HUES6 (cell line): Measurements from ENCODE around the gene NDC80.
A peak's percentile ranks its signal among the peaks of the same experiment; 100 is the strongest.
"Not testable (repeated sequence)": the region's sequence is repeated elsewhere in the genome, so short reads cannot be mapped to it uniquely, and the experiment has no call there.

Source experiments
- H3K27ac ChIP-seq: 2 replicates; pipeline ENCODE4 v1.7.0; 2013; ENCODE audit warnings: low read depth, mild to moderate bottlenecking, low read length, inconsistent platforms
- H3K27me3 ChIP-seq: 2 replicates; pipeline ENCODE4 v1.6.1; 2013; ENCODE audit warnings: low read length; ENCODE audit not compliant: control insufficient read depth, insufficient read depth
- H3K36me3 ChIP-seq: 2 replicates; pipeline ENCODE4 v1.6.1; 2013; ENCODE audit warnings: low read length; ENCODE audit not compliant: control insufficient read depth, insufficient read depth
- H3K4me1 ChIP-seq: 2 replicates; pipeline ENCODE4 v1.6.1; 2013; ENCODE audit warnings: low read length; ENCODE audit not compliant: control insufficient read depth, insufficient read depth
- H3K4me3 ChIP-seq: 2 replicates; pipeline ENCODE4 v1.5.1; 2013; ENCODE audit warnings: low read depth, low read length
- H3K9ac ChIP-seq: one replicate; pipeline ENCODE4 v1.6.1; 2013; ENCODE audit warnings: mild to moderate bottlenecking, low read length
- H3K9me3 ChIP-seq: 2 replicates; pipeline ENCODE4 v1.6.1; 2013; ENCODE audit warnings: low read depth, low read length; ENCODE audit not compliant: control insufficient read depth, insufficient read depth

Gene NDC80

DNA sequence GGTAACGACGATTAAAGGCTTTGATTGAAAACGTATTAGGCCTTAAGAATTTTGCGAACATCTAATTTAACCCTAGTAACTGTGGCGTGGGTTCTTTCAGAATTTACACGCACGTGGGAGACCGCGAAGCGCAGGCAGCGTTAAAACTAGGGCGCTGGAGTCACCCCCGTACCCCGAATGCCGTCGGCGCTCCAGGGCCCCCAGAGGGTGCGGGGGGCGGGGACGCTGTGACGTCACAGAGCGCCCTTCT lies 83.5 kb downstream of the NDC80 start:
- H3K36me3 ChIP-seq: no peaks in the 10 kb centered on the region
- H3K9ac ChIP-seq: peak overlapping the region; percentile 97
- H3K27ac ChIP-seq: peak overlapping the region; percentile 95
- H3K4me1 ChIP-seq: peaks cover 14% of the 10 kb centered on the region
- H3K4me3 ChIP-seq: peak overlapping the region; percentile 97
- no peaks in the 10 kb centered on the region for H3K9me3 ChIP-seq
- peaks cover 35% of the 10 kb centered on the region; the same call in 1 of the 2 replicates for H3K27me3 ChIP-seq

DNA sequence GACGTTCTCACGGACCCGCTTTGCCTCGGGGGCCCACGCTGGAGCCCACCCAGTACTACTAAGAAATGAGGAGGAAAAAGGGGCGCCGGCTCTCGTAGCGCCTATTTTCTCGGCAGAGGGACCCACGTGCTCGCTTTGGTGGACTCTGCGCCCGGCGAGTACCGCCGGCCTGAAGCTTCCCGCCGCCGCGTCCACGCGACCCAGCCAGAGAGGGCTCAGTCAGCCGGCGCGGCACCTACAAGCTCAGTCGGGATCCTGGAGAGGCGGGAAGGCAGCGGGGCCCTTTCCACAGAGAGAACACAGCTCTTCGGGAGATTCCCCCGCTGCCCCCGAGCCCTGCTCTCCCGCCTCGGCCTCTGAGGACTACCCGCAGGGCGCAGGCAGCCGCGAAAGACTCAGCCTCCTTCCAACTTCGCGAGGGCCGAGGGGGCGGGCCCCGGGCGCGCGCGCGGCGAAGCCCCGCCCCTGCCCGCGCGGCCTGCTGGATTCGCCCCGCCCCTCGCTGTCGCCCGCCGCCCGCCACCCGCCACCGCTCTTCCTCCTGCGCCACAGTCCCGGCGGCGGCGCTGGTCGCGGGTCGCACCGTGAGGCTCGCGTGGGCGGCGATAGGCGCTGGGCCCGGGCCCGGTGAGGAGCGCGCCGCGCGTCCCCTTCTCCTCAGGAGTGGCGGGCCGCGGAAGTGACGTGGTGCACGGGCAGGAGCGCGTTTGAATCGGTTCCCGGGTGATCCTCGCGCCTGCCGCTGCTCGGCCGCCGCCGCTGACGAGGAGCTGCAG lies 84.0 kb downstream of the NDC80 start, which contains the start of gene SMCHD1:
SMCHD1 (plus strand) TSS at position 549 of the 776 bp plus-strand sequence. CDS start 350 bp downstream, outside the sequence.
- Histone ChIP-seq H3K27me3 (peaks cover 35% of the 10 kb centered on the region; the same call in 1 of the 2 replicates), H3K27ac (peak within 1 kb of the TSS; percentile 95), H3K9me3 (no peaks in the 10 kb centered on the region), H3K36me3 (no peaks in the 10 kb centered on the region), H3K4me1 (peaks cover 14% of the 10 kb centered on the region), H3K9ac (peak within 1 kb of the TSS; percentile 97), H3K4me3 (peak within 1 kb of the TSS; percentile 97)

- H3K9ac ChIP-seq: peak overlapping the region; percentile 97
- peaks cover 35% of the 10 kb centered on the region; the same call in 1 of the 2 replicates for H3K27me3 ChIP-seq
- H3K36me3 ChIP-seq: peaks cover 2% of the 10 kb centered on the region; the same call in 1 of the 2 replicates
- H3K4me1 ChIP-seq: peaks cover 14% of the 10 kb centered on the region
- H3K27ac ChIP-seq: peak overlapping the region; percentile 82
- no peaks in the 10 kb centered on the region for H3K9me3 ChIP-seq
- H3K4me3 ChIP-seq: peak overlapping the region; percentile 97
Measured at GRCh38 chr18:2655954-2656236, 84.5 kb downstream of the NDC80 start.

DNA sequence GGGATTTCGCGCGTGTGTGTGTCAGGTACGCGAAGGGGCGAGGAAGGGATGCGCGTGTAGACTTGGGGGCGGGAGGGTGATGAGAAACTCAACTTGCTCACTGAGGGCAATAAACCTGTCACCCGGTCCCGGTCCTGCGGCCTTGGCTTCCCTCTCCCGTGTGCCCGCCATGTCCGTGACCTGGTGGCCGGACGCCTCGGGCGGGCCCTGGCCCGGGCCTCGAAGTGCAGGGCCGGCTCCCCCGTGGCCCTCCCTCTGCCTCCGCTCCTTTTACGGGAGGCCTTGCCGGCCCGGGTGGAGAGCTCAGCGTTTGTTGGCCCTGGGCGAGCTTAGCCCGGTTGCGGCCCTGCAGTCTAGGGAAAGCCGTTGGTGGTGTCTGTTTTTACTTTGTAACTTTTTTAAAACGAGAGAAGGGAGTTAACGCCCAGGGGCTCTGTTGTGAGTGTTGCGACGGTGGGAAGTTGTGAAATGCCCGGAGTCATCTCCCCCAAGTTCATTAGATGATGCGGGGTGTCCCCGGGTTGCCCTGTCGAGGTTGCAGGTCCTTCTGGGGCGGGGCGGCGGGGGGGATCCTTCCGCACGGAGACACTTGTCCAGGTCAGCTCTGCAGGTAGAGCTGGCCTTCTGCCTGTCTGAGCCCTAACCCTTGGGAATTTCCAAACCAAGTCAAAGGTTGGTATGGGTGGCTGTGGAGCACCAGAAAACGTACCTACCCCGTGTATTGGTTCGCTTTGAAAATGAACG lies 85.1 kb downstream of the NDC80 start:
- Histone ChIP-seq H3K36me3 (peaks cover 4% of the 10 kb centered on the region; the same call in 1 of the 2 replicates), H3K4me1 (peaks cover 14% of the 10 kb centered on the region), H3K9ac (peak overlapping the region; percentile 97), H3K27me3 (peaks cover 35% of the 10 kb centered on the region; the same call in 1 of the 2 replicates), H3K27ac (peak overlapping the region; percentile 82; the same call in 1 of the 2 replicates), H3K4me3 (peak overlapping the region; percentile 97), H3K9me3 (no peaks in the 10 kb centered on the region)

GRCh38 chr18:2656981-2657512 lies 85.7 kb downstream of the NDC80 start:
- Histone ChIP-seq H3K9me3 (no peaks in the 10 kb centered on the region), H3K9ac (peak overlapping the region; percentile 97), H3K4me3 (peak overlapping the region; percentile 97), H3K4me1 (peaks cover 14% of the 10 kb centered on the region), H3K27me3 (peaks cover 33% of the 10 kb centered on the region; the same call in 1 of the 2 replicates), H3K27ac (no peak overlapping the region), H3K36me3 (peaks cover 4% of the 10 kb centered on the region; the same call in 1 of the 2 replicates)

- Histone ChIP-seq H3K4me1 (peaks cover 14% of the 10 kb centered on the region), H3K27me3 (peaks cover 24% of the 10 kb centered on the region; the same call in 1 of the 2 replicates), H3K27ac (no peak overlapping the region), H3K9me3 (no peaks in the 10 kb centered on the region), H3K9ac (no peak overlapping the region), H3K36me3 (peaks cover 4% of the 10 kb centered on the region; the same call in 1 of the 2 replicates), H3K4me3 (peak overlapping the region; percentile 97)
Measured at GRCh38 chr18:2657788-2658458, 86.6 kb downstream of the NDC80 start.

- not testable (repeated sequence) for H3K4me1 ChIP-seq
Measured at GRCh38 chr18:2660849-2661248, 89.5 kb downstream of the NDC80 start.

DNA sequence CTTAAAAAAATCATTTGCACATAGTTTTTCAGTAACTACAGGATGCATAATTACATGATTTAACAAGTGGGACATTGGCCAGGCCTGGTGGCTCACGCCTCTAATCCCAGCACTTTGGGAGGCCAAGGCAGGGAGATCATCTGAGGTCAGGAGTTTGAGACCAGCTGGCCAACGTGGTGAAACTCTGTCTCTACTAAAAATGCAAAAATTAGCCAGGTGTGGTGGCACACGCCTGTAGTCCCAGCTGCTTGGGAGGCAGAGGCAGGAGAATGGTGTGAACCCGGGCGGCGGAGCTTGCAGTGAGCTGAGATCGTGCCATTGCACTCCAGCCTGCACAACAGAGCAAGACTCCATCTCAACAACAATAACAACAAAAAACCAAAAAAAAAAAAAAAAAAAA lies 90.9 kb downstream of the NDC80 start:
- H3K4me3 ChIP-seq, H3K4me1 ChIP-seq, H3K9ac ChIP-seq, H3K27ac ChIP-seq, H3K27me3 ChIP-seq, H3K9me3 ChIP-seq: not testable (repeated sequence)
- H3K36me3 ChIP-seq: peaks cover 16% of the 10 kb centered on the region

More at GRCh38 chr18:2660849-2661248, 89.5 kb downstream of the NDC80 start:
- not testable (repeated sequence) for H3K9ac ChIP-seq, H3K4me3 ChIP-seq, H3K27ac ChIP-seq, H3K27me3 ChIP-seq, H3K9me3 ChIP-seq, H3K36me3 ChIP-seq

DNA sequence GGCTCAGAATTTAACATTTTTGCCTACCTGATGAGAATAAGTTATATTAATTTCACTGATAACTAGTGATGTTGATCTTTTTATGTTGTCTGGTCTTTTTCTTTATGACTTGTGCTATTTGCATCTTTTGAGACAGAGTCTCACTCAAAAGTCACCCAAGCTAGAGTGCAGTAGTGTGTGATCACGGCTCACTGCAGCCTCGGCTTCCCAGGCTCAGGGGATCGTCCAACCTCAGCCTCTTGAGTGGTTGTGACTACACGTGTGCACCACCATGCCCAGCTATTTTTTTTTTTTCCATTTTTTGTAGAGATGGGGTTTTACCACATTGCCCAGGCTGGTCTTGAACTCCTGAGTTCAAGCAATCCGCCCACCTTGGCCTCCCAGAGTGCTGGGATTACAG lies 91.6 kb downstream of the NDC80 start:
- no peak overlapping the region for H3K4me3 ChIP-seq
- H3K4me1 ChIP-seq: no peaks in the 10 kb centered on the region
- peaks cover 21% of the 10 kb centered on the region for H3K36me3 ChIP-seq
- H3K27me3 ChIP-seq: no peaks in the 10 kb centered on the region
- no peak overlapping the region for H3K27ac ChIP-seq
- H3K9ac ChIP-seq: no peak overlapping the region
- no peaks in the 10 kb centered on the region for H3K9me3 ChIP-seq
